ENCODE results near the gene EXOC4.

EXOC4 gene

GRCh38 chr7:133827707-133828623 is 575.1 kb downstream of the EXOC4 start:
- Histone ChIP-seq H3K4me1 (no peaks in the 10 kb centered on the region), H3K36me3 (peaks cover 0 to 81% (median 14%) of the 10 kb centered on the region in 11 experiments; a peak in 13 of 22 replicates), H4K20me1 (no peaks in the 10 kb centered on the region), H3K9ac (no peak overlapping the region), H3K27me3 (no peaks in the 10 kb centered on the region), H3K4me3 (no peak overlapping the region), H3K27ac (no peak overlapping the region), H3K9me3 (replicated peaks in 1 of 11) (peaks cover 10 to 25% (median 15%) of the 10 kb centered on the region in 11 experiments; a peak in 20 of 22 replicates), H3K4me2 (no peak overlapping the region)
- no peak for TF ChIP-seq Cebpa-rat (IDR thresholded peaks at IDR 0.05)

- no peak overlapping the region for H3K27ac ChIP-seq
- H3K27me3 ChIP-seq = no peaks in the 10 kb centered on the region
- H3K4me2 ChIP-seq = no peak overlapping the region
- H3K36me3 ChIP-seq = peaks cover 0 to 84% (median 14%) of the 10 kb centered on the region in 11 experiments; a peak in 14 of 22 replicates
- no peaks in the 10 kb centered on the region for H3K4me1 ChIP-seq
- H3K9ac ChIP-seq = no peak overlapping the region
- H4K20me1 ChIP-seq = no peaks in the 10 kb centered on the region
- H3K9me3 ChIP-seq (replicated peaks in 1 of 11) = peaks cover 10 to 25% (median 18%) of the 10 kb centered on the region in 11 experiments; a peak in 20 of 22 replicates
- H3K4me3 ChIP-seq = no peak overlapping the region
- no peak for TF ChIP-seq Cebpa-rat (IDR thresholded peaks at IDR 0.05)
Observed at GRCh38 chr7:133828906-133829305, 576.0 kb downstream of the EXOC4 start.

GRCh38 chr7:133829336-133829897 is 576.5 kb downstream of the EXOC4 start:
- no peaks in the 10 kb centered on the region for H3K27me3 ChIP-seq
- H3K9me3 ChIP-seq (replicated peaks in 1 of 11) = peaks cover 10 to 25% (median 18%) of the 10 kb centered on the region in 11 experiments; a peak in 20 of 22 replicates
- no peaks in the 10 kb centered on the region for H4K20me1 ChIP-seq
- peaks cover 0 to 85% (median 14%) of the 10 kb centered on the region in 11 experiments; a peak in 14 of 22 replicates for H3K36me3 ChIP-seq
- H3K4me2 ChIP-seq = no peak overlapping the region
- H3K27ac ChIP-seq = no peak overlapping the region
- no peaks in the 10 kb centered on the region for H3K4me1 ChIP-seq
- H3K9ac ChIP-seq = no peak overlapping the region
- H3K4me3 ChIP-seq = no peak overlapping the region
- no peak for TF ChIP-seq Cebpa-rat (IDR thresholded peaks at IDR 0.05)

GRCh38 chr7:133830081-133830480 is 577.2 kb downstream of the EXOC4 start:
- H3K4me1 ChIP-seq = no peaks in the 10 kb centered on the region
- H4K20me1 ChIP-seq = no peaks in the 10 kb centered on the region
- no peak overlapping the region for H3K27ac ChIP-seq
- H3K9me3 ChIP-seq (replicated peaks in 1 of 11) = peaks cover 10 to 25% (median 18%) of the 10 kb centered on the region in 11 experiments; a peak in 20 of 22 replicates
- no peak overlapping the region for H3K4me2 ChIP-seq
- H3K4me3 ChIP-seq = no peak overlapping the region
- H3K9ac ChIP-seq = no peak overlapping the region
- H3K27me3 ChIP-seq = no peaks in the 10 kb centered on the region
- TF ChIP-seq Cebpa-rat (IDR thresholded peaks at IDR 0.05) = no peak
- H3K36me3 ChIP-seq = peaks cover 0 to 86% (median 14%) of the 10 kb centered on the region in 11 experiments; a peak in 13 of 22 replicates

GRCh38 chr7:133836666-133837065 is 583.8 kb downstream of the EXOC4 start:
- Histone ChIP-seq H3K9me3 (replicated peaks in 1 of 11) (peaks cover 0 to 18% (median 10%) of the 10 kb centered on the region in 11 experiments; a peak in 18 of 22 replicates), H3K4me2 (no peak overlapping the region), H4K20me1 (peaks cover 0 to 7% (median 0%) of the 10 kb centered on the region in 11 experiments; a peak in 1 of 22 replicates), H3K27me3 (no peaks in the 10 kb centered on the region), H3K36me3 (peaks cover 0 to 40% (median 9%) of the 10 kb centered on the region in 11 experiments; a peak in 10 of 22 replicates), H3K27ac (no peak overlapping the region), H3K4me1 (no peaks in the 10 kb centered on the region), H3K4me3 (no peak overlapping the region), H3K9ac (no peak overlapping the region)
- TF ChIP-seq Cebpa-rat (IDR thresholded peaks at IDR 0.05) = no peak

- H3K27ac ChIP-seq = no peak overlapping the region
- no peak for TF ChIP-seq Cebpa-rat (IDR thresholded peaks at IDR 0.05)
- peaks cover 0 to 7% (median 0%) of the 10 kb centered on the region in 11 experiments; a peak in 1 of 22 replicates for H4K20me1 ChIP-seq
- peaks cover 0 to 38% (median 3%) of the 10 kb centered on the region in 11 experiments; a peak in 7 of 22 replicates for H3K36me3 ChIP-seq
- H3K9me3 ChIP-seq (replicated peaks in 1 of 11) = peaks cover 0 to 12% (median 5%) of the 10 kb centered on the region in 11 experiments; a peak in 12 of 22 replicates
- H3K4me2 ChIP-seq = no peak overlapping the region
- no peak overlapping the region for H3K9ac ChIP-seq
- no peaks in the 10 kb centered on the region for H3K27me3 ChIP-seq
- no peak overlapping the region for H3K4me3 ChIP-seq
- H3K4me1 ChIP-seq = no peaks in the 10 kb centered on the region
Observed at GRCh38 chr7:133837224-133837623, 584.3 kb downstream of the EXOC4 start.

GRCh38 chr7:133839121-133839520 is 586.2 kb downstream of the EXOC4 start:
- H3K9ac ChIP-seq = no peak overlapping the region
- H4K20me1 ChIP-seq = peaks cover 0 to 7% (median 0%) of the 10 kb centered on the region in 11 experiments; a peak in 1 of 22 replicates
- peaks cover 0 to 11% (median 8%) of the 10 kb centered on the region in 11 experiments; a peak in 15 of 22 replicates for H3K9me3 ChIP-seq (replicated peaks in 1 of 11)
- H3K27ac ChIP-seq = no peak overlapping the region
- peaks cover 0 to 20% (median 0%) of the 10 kb centered on the region in 11 experiments; a peak in 3 of 22 replicates for H3K36me3 ChIP-seq
- no peak for TF ChIP-seq Cebpa-rat (IDR thresholded peaks at IDR 0.05)
- H3K4me1 ChIP-seq = no peaks in the 10 kb centered on the region
- no peaks in the 10 kb centered on the region for H3K27me3 ChIP-seq
- no peak overlapping the region for H3K4me2 ChIP-seq
- H3K4me3 ChIP-seq = no peak overlapping the region

GRCh38 chr7:133843341-133843740 is 590.5 kb downstream of the EXOC4 start:
- Histone ChIP-seq H3K4me2 (no peak overlapping the region), H4K20me1 (peaks cover 0 to 7% (median 0%) of the 10 kb centered on the region in 11 experiments; a peak in 1 of 22 replicates), H3K4me1 (peaks cover 0 to 12% (median 3%) of the 10 kb centered on the region in 10 experiments; a peak in 7 of 20 replicates), H3K9ac (no peak overlapping the region), H3K36me3 (peaks cover 0 to 9% (median 0%) of the 10 kb centered on the region in 11 experiments; a peak in 4 of 22 replicates), H3K4me3 (no peak overlapping the region), H3K27ac (no peak overlapping the region), H3K27me3 (no peaks in the 10 kb centered on the region), H3K9me3 (replicated peaks in 1 of 11) (peaks cover 0 to 11% (median 8%) of the 10 kb centered on the region in 11 experiments; a peak in 15 of 22 replicates)
- TF ChIP-seq Cebpa-rat (IDR thresholded peaks at IDR 0.05) = no peak
